ENCODE measurements around the gene UBAP2. TPM values are rescaled to one million over a fixed set of nuclear protein-coding genes. Genes with fewer than 3 reads are reported as not detected.
"Not testable (repeated sequence)": the region's sequence is repeated elsewhere in the genome, so short reads cannot be mapped to it uniquely, and the experiment has no call there.

Gene UBAP2
- total RNA-seq, 1 donor from 2014 or later = 31.8 TPM

GRCh38 chr9:34046784-34047379 is 1.8 kb downstream of the UBAP2 start:
- peak; percentile 86 for DNase-seq

- no peak for DNase-seq
Observed at GRCh38 chr9:34045903-34046302, 2.8 kb downstream of the UBAP2 start.

GRCh38 chr9:34042074-34042473 is 6.6 kb downstream of the UBAP2 start:
- not testable (repeated sequence) for DNase-seq

- not testable (repeated sequence) for DNase-seq
Observed at GRCh38 chr9:34038851-34039250, 9.8 kb downstream of the UBAP2 start.

- DNase-seq = no peak
Observed at GRCh38 chr9:34037626-34038025, 11.1 kb downstream of the UBAP2 start.

- DNase-seq = no peak
Observed at GRCh38 chr9:34036625-34037024, 12.1 kb downstream of the UBAP2 start.

GRCh38 chr9:34035656-34036055 is 13.0 kb downstream of the UBAP2 start:
- DNase-seq = no peak

- peak; percentile 44 for DNase-seq
Observed at GRCh38 chr9:34034698-34035065, 14.0 kb downstream of the UBAP2 start.

- no peak for DNase-seq
Observed at GRCh38 chr9:34032631-34033030, 16.1 kb downstream of the UBAP2 start.

GRCh38 chr9:34027845-34028574 is 20.7 kb downstream of the UBAP2 start:
- DNase-seq = no peak

GRCh38 chr9:34025811-34026210 is 22.9 kb downstream of the UBAP2 start:
- no peak for DNase-seq

- no peak for DNase-seq
Observed at GRCh38 chr9:34025062-34025461, 23.6 kb downstream of the UBAP2 start.

- DNase-seq = peak; percentile 74
Observed at GRCh38 chr9:34024476-34024875, 24.2 kb downstream of the UBAP2 start.

GRCh38 chr9:34016149-34016548 is 32.5 kb downstream of the UBAP2 start:
- no peak for DNase-seq

GRCh38 chr9:34010979-34011378 is 37.7 kb downstream of the UBAP2 start:
- peak; percentile 41 for DNase-seq

GRCh38 chr9:34001951-34002350 is 46.7 kb downstream of the UBAP2 start:
- no peak for DNase-seq

- DNase-seq = no peak
Observed at GRCh38 chr9:34001298-34001697, 47.4 kb downstream of the UBAP2 start.

GRCh38 chr9:33995449-33995848 is 53.2 kb downstream of the UBAP2 start:
- DNase-seq = no peak

GRCh38 chr9:33993104-33993503 is 55.6 kb downstream of the UBAP2 start:
- DNase-seq = no peak

GRCh38 chr9:33992632-33993031 is 56.1 kb downstream of the UBAP2 start:
- DNase-seq = no peak

- DNase-seq = no peak
Observed at GRCh38 chr9:33988219-33988890, 60.3 kb downstream of the UBAP2 start.

GRCh38 chr9:33976414-33976813 is 72.3 kb downstream of the UBAP2 start:
- DNase-seq = no peak

GRCh38 chr9:33972698-33973097 is 76.0 kb downstream of the UBAP2 start:
- no peak for DNase-seq

Data from dermis blood vessel endothelial cell (primary cell).